Fibroblast of the aortic adventitia (primary cell): ENCODE results near the gene XPNPEP1. TPM values are rescaled to one million over a fixed set of nuclear protein-coding genes. Genes with fewer than 3 reads are reported as not detected.

ENCODE experiments used
- DNase-seq: peaks from one replicate; pipeline ENCODE4 v3.0.0-alpha.2; 2010; ENCODE audit warnings: low read depth
- H3K4me3 ChIP-seq: 2 replicates; pipeline ENCODE4 v1.5.1; 2011; ENCODE audit warnings: low read depth, mild to moderate bottlenecking, control low read depth, low read length, moderate library complexity
- CTCF ChIP-seq: IDR thresholded peaks from 2 replicates; pipeline ENCODE4 v1.5.1; 2011; ENCODE audit warnings: mild to moderate bottlenecking, low read length, control low read depth, inconsistent platforms; ENCODE audit not compliant: insufficient read depth
- total RNA-seq: library from RNA; depleted of rRNA; stranded (reverse); fragments of >200 nt; gene quantifications from 2 replicates; pipeline ENCODE4 v1.2.3, GENCODE V29; 2012; ENCODE audit warnings: low replicate concordance

XPNPEP1 gene
- total RNA-seq, 1 donor = 103 TPM

- no peak for TF ChIP-seq CTCF
- peak; percentile 70 for DNase-seq
- H3K4me3 ChIP-seq = no peak overlapping the region
Observed at GRCh38 chr10:109932391-109932790, 9.1 kb upstream of the XPNPEP1 start.

GRCh38 chr10:109931163-109931562 is 7.9 kb upstream of the XPNPEP1 start:
- DNase-seq = peak; percentile 73
- no peak for TF ChIP-seq CTCF
- no peak overlapping the region for H3K4me3 ChIP-seq

- TF ChIP-seq CTCF = no peak
- no peak overlapping the region for H3K4me3 ChIP-seq
- peak; percentile 67 for DNase-seq
Observed at GRCh38 chr10:109929501-109930219, 6.3 kb upstream of the XPNPEP1 start.

- no peak overlapping the region for H3K4me3 ChIP-seq
- DNase-seq = peak; percentile 95
- no peak for TF ChIP-seq CTCF
Observed at GRCh38 chr10:109928475-109928891, 5.2 kb upstream of the XPNPEP1 start.

GRCh38 chr10:109926825-109927224 is 3.5 kb upstream of the XPNPEP1 start:
- H3K4me3 ChIP-seq = no peak overlapping the region
- DNase-seq = no peak
- TF ChIP-seq CTCF = no peak

GRCh38 chr10:109926061-109926745 is 2.9 kb upstream of the XPNPEP1 start:
- no peak for TF ChIP-seq CTCF
- H3K4me3 ChIP-seq = no peak overlapping the region
- DNase-seq = no peak
